HepG2 (cell line): Measurements from ENCODE around the gene NUTF2. TPM values are rescaled to one million over a fixed set of nuclear protein-coding genes. Genes with fewer than 3 reads are reported as not detected.

ENCODE experiments used
- AGO1 ChIP-seq: fragments of 200-400 bp; formaldehyde crosslinking; IDR thresholded peaks from 2 replicates; pipeline ENCODE4 v1.6.1; 2017; ENCODE audit warnings: mild to moderate bottlenecking, low read depth, low read length, moderate library complexity; ENCODE audit not compliant: poor library complexity, severe bottlenecking
- BHLHE40 ChIP-seq: IDR thresholded peaks from 2 replicates; pipeline ENCODE4 v1.6.1; 2011; ENCODE audit warnings: low read length, improper control_type of control experiment
- CREM ChIP-seq, 2 experiments: sonication (generic) in 1 of 2; formaldehyde crosslinking in 1 of 2; IDR thresholded peaks; 2 replicates each; pipeline versions ENCODE4 v1.4.0 to v1.6.1; 2016 to 2020; ENCODE audit warnings: antibody characterized with exemption in 1 of 2, mild to moderate bottlenecking in 1 of 2, missing genetic modification reagents in 1 of 2
- FOSL2 ChIP-seq: sonication (generic); formaldehyde crosslinking; IDR thresholded peaks from 2 replicates; pipeline ENCODE4 v1.4.0; 2020; ENCODE audit warnings: missing genetic modification reagents
- KAT7 ChIP-seq: IDR thresholded peaks from 2 replicates; pipeline ENCODE4 v1.6.1; 2018; ENCODE audit warnings: borderline replicate concordance, missing compliant biosample characterization
- PHF20 ChIP-seq: sonication (generic); formaldehyde crosslinking; IDR thresholded peaks from 2 replicates; pipeline ENCODE4 v1.5.0; 2020; ENCODE audit warnings: mild to moderate bottlenecking, missing genetic modification reagents
- REPIN1 ChIP-seq: sonication (generic); formaldehyde crosslinking; IDR thresholded peaks from 2 replicates; pipeline ENCODE4 v1.8.0; 2022; ENCODE audit warnings: missing genetic modification reagents, low read depth, mild to moderate bottlenecking, borderline replicate concordance
- ZFP41 ChIP-seq: sonication (generic); formaldehyde crosslinking; IDR thresholded peaks from 2 replicates; pipeline ENCODE4 v1.4.0; 2020; ENCODE audit warnings: mild to moderate bottlenecking, missing genetic modification reagents, borderline replicate concordance
- ZNF121 ChIP-seq: sonication (generic); formaldehyde crosslinking; IDR thresholded peaks from 2 replicates; pipeline ENCODE4 v1.5.0; 2020; ENCODE audit warnings: mild to moderate bottlenecking, missing genetic modification reagents
- ZNF17 ChIP-seq: sonication (generic); formaldehyde crosslinking; IDR thresholded peaks from 2 replicates; pipeline ENCODE4 v1.5.0; 2020; ENCODE audit warnings: mild to moderate bottlenecking, missing genetic modification reagents
- ZNF234 ChIP-seq: sonication (generic); formaldehyde crosslinking; conservative IDR thresholded peaks from 2 replicates; pipeline ENCODE4 v1.5.1; 2020; ENCODE audit warnings: mild to moderate bottlenecking, missing genetic modification reagents
- ZNF296 ChIP-seq: sonication (generic); formaldehyde crosslinking; conservative IDR thresholded peaks from 2 replicates; pipeline ENCODE4 v1.5.0; 2020; ENCODE audit warnings: mild to moderate bottlenecking, missing genetic modification reagents
- ZNF34 ChIP-seq: sonication (generic); formaldehyde crosslinking; IDR thresholded peaks from 2 replicates; pipeline ENCODE4 v1.4.0; 2020; ENCODE audit warnings: mild to moderate bottlenecking, missing genetic modification reagents, borderline replicate concordance
- ZNF703 ChIP-seq: sonication (generic); formaldehyde crosslinking; IDR thresholded peaks from 2 replicates; pipeline ENCODE4 v1.5.1; 2020; ENCODE audit warnings: missing genetic modification reagents, mild to moderate bottlenecking, moderate library complexity, borderline replicate concordance
- polyA plus RNA-seq, 8 experiments: library from polyadenylated mRNA; depleted of rRNA in 3 of 8; stranded (reverse) in 7 of 8; unstranded in 1 of 8; fragments of >200 nt; fragmentation: Illumina TruSeq in 4 of 8; extraction: Trizol in 4 of 8; gene quantifications; 2 replicates each; pipeline versions ENCODE4 v1.2.1 to v1.2.3, GENCODE V29; 2011 to 2016; ENCODE audit warnings: low read depth in 4 of 8, missing spikeins in 1 of 8, mixed read lengths in 1 of 8; ENCODE audit not compliant: insufficient read depth in 1 of 8
- total RNA-seq, 5 experiments: library from RNA; depleted of rRNA; stranded (reverse); fragments of >200 nt; fragmentation: Illumina TruSeq; extraction: Trizol; gene quantifications; 2 replicates each; pipeline ENCODE4 v1.2.3, GENCODE V29; 2016; ENCODE audit warnings: low read depth in 1 of 5
- TF ChIP-seq, protein P1 (sequence below): sonication (generic); formaldehyde crosslinking; IDR thresholded peaks from 2 replicates; pipeline ENCODE4 v1.5.1; 2020; ENCODE audit warnings: mild to moderate bottlenecking, moderate library complexity, missing genetic modification reagents
- TF ChIP-seq, protein P2 (sequence below): sonication (generic); formaldehyde crosslinking; IDR thresholded peaks from 2 replicates; pipeline ENCODE4 v1.5.1; 2020; ENCODE audit warnings: mild to moderate bottlenecking, missing genetic modification reagents, borderline replicate concordance
- TF ChIP-seq, protein P3 (sequence below): IDR thresholded peaks from 2 replicates; pipeline ENCODE4 v1.6.1; 2016; ENCODE audit warnings: missing compliant biosample characterization, missing genetic modification reagents, borderline replicate concordance
- TF ChIP-seq, protein P4 (sequence below): IDR thresholded peaks from 2 replicates; pipeline ENCODE4 v1.6.1; 2016; ENCODE audit warnings: mild to moderate bottlenecking, missing biosample characterization, missing genetic modification reagents
- TF ChIP-seq, protein P5 (sequence below): sonication (generic); formaldehyde crosslinking; IDR thresholded peaks from 2 replicates; pipeline ENCODE4 v1.8.0; 2022; ENCODE audit warnings: missing genetic modification reagents, mild to moderate bottlenecking, moderate library complexity, borderline replicate concordance
- TF ChIP-seq, protein P6 (sequence below): sonication (generic); formaldehyde crosslinking; conservative IDR thresholded peaks from 2 replicates; pipeline ENCODE4 v1.8.0; 2022; ENCODE audit warnings: low read depth, missing genetic modification reagents

NUTF2 gene
- total and polyA plus RNA-seq, 2 of the 13 experiments (the other 11 are each of a cell fraction or from before 2014, with no cell fraction given), result 168 to 214 TPM

DNA sequence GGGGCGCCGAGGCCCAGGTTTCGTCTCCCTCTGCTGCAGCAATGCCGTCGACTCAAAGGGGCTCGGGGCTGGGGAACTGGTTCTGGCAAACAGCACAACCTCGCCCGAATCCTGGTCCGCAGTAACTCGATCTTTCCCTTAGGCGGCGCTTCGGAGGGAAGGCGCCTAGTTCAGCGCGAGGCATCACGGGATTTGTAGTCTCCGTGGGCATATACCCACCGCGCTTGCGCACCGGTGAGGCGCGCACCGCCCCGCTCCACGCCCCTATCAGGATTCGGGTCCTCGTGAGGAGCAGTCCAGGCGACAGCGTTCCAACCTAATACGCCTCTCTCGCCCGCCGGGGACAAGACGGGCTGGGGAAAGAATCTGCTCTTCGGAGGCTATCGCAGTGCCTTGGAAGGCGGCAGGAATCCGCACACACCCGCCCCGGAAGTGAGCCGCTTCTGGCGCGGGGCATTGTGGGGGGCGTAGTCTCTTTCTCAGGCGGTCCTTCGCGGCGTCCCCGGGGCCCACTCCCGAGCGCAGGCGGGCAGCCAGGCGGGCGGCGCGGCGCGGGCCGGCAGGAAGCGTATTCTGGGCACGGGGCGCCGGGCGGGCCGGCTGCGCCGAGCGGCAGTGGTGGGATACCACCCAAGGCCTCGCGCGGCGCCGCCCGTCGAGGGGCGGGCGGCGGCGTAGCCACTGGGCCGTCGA lies 4.8 kb upstream of the NUTF2 start, which contains the start of gene THAP11 (continued):
- TF ChIP-seq, protein P1, sequence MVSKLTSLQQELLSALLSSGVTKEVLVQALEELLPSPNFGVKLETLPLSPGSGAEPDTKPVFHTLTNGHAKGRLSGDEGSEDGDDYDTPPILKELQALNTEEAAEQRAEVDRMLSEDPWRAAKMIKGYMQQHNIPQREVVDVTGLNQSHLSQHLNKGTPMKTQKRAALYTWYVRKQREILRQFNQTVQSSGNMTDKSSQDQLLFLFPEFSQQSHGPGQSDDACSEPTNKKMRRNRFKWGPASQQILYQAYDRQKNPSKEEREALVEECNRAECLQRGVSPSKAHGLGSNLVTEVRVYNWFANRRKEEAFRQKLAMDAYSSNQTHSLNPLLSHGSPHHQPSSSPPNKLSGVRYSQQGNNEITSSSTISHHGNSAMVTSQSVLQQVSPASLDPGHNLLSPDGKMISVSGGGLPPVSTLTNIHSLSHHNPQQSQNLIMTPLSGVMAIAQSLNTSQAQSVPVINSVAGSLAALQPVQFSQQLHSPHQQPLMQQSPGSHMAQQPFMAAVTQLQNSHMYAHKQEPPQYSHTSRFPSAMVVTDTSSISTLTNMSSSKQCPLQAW (CRISPR knock-in tag), result peak; percentile 94; the same call in 1 of the 2 replicates
- TF ChIP-seq REPIN1 (CRISPR knock-in tag) (peak; percentile 83; the same call in 1 of the 2 replicates), BHLHE40 (no peak), ZNF17 (no peak), PHF20 (CRISPR knock-in tag) (peak; percentile 43), ZNF296 (CRISPR knock-in tag) (no peak), ZNF703 (CRISPR knock-in tag) (no peak), KAT7 (CRISPR knock-in tag) (no peak), ZNF121 (CRISPR knock-in tag) (no peak), FOSL2 (CRISPR knock-in tag) (peak; percentile 56), ZNF234 (CRISPR knock-in tag) (no peak), AGO1 (peak; percentile 73), CREM (IDR thresholded peaks at IDR 0.05) (peak; percentile 97), CREM (CRISPR knock-in tag; IDR thresholded peaks at IDR 0.05) (no peak), ZNF34 (CRISPR knock-in tag) (no peak), ZFP41 (CRISPR knock-in tag) (no peak; the same call in 1 of the 2 replicates)
- TF ChIP-seq, protein P2, sequence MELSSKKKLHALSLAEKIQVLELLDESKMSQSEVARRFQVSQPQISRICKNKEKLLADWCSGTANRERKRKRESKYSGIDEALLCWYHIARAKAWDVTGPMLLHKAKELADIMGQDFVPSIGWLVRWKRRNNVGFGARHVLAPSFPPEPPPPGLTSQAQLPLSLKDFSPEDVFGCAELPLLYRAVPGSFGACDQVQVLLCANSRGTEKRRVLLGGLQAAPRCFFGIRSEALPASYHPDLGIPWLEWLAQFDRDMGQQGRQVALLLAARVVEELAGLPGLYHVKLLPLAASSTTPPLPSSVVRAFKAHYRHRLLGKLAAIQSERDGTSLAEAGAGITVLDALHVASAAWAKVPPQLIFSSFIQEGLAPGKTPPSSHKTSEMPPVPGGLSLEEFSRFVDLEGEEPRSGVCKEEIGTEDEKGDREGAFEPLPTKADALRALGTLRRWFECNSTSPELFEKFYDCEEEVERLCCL (CRISPR knock-in tag), result no peak
- TF ChIP-seq, protein P3, sequence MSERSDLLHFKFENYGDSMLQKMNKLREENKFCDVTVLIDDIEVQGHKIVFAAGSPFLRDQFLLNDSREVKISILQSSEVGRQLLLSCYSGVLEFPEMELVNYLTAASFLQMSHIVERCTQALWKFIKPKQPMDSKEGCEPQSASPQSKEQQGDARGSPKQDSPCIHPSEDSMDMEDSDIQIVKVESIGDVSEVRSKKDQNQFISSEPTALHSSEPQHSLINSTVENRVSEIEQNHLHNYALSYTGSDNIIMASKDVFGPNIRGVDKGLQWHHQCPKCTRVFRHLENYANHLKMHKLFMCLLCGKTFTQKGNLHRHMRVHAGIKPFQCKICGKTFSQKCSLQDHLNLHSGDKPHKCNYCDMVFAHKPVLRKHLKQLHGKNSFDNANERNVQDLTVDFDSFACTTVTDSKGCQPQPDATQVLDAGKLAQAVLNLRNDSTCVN (CRISPR knock-in tag), result peak; percentile 66; the same call in 1 of the 2 replicates
- TF ChIP-seq, protein P4, sequence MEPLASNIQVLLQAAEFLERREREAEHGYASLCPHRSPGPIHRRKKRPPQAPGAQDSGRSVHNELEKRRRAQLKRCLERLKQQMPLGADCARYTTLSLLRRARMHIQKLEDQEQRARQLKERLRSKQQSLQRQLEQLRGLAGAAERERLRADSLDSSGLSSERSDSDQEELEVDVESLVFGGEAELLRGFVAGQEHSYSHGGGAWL, result peak; percentile 65; the same call in 1 of the 2 replicates
- TF ChIP-seq, protein P5, sequence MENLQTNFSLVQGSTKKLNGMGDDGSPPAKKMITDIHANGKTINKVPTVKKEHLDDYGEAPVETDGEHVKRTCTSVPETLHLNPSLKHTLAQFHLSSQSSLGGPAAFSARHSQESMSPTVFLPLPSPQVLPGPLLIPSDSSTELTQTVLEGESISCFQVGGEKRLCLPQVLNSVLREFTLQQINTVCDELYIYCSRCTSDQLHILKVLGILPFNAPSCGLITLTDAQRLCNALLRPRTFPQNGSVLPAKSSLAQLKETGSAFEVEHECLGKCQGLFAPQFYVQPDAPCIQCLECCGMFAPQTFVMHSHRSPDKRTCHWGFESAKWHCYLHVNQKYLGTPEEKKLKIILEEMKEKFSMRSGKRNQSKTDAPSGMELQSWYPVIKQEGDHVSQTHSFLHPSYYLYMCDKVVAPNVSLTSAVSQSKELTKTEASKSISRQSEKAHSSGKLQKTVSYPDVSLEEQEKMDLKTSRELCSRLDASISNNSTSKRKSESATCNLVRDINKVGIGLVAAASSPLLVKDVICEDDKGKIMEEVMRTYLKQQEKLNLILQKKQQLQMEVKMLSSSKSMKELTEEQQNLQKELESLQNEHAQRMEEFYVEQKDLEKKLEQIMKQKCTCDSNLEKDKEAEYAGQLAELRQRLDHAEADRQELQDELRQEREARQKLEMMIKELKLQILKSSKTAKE, result no peak
- TF ChIP-seq, protein P6, sequence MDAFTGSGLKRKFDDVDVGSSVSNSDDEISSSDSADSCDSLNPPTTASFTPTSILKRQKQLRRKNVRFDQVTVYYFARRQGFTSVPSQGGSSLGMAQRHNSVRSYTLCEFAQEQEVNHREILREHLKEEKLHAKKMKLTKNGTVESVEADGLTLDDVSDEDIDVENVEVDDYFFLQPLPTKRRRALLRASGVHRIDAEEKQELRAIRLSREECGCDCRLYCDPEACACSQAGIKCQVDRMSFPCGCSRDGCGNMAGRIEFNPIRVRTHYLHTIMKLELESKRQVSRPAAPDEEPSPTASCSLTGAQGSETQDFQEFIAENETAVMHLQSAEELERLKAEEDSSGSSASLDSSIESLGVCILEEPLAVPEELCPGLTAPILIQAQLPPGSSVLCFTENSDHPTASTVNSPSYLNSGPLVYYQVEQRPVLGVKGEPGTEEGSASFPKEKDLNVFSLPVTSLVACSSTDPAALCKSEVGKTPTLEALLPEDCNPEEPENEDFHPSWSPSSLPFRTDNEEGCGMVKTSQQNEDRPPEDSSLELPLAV, result no peak
